HL-60 (cell line): ENCODE data around the gene AKT1.

Experiments
- GABPA ChIP-seq: IDR thresholded peaks from 2 replicates; pipeline ENCODE4 v1.6.1; 2012; ENCODE audit warnings: low read depth
- POLR2AphosphoS5 ChIP-seq: IDR thresholded peaks from 2 replicates; pipeline ENCODE4 v1.6.1; 2012; ENCODE audit warnings: low read depth
- SPI1 ChIP-seq: IDR thresholded peaks from 2 replicates; pipeline ENCODE4 v1.6.1; 2012; ENCODE audit warnings: low read depth, mild to moderate bottlenecking, borderline replicate concordance
- TF ChIP-seq, protein P1 (sequence below): IDR thresholded peaks from one replicate; pipeline ENCODE4 v1.5.1; 2011; ENCODE audit warnings: low read length, control low read depth, inconsistent platforms; ENCODE audit not compliant: insufficient read depth
- TF ChIP-seq, protein P2 (sequence below): IDR thresholded peaks from 2 replicates; pipeline ENCODE4 v1.6.1; 2012; ENCODE audit warnings: low read depth; ENCODE audit not compliant: insufficient replicate concordance

GRCh38 chr14:104756477-104757237 is 38.9 kb downstream of the AKT1 start:
- TF ChIP-seq POLR2AphosphoS5 (peak; percentile 87), GABPA (no peak), SPI1 (peak; percentile 73)
- TF ChIP-seq, protein P1, sequence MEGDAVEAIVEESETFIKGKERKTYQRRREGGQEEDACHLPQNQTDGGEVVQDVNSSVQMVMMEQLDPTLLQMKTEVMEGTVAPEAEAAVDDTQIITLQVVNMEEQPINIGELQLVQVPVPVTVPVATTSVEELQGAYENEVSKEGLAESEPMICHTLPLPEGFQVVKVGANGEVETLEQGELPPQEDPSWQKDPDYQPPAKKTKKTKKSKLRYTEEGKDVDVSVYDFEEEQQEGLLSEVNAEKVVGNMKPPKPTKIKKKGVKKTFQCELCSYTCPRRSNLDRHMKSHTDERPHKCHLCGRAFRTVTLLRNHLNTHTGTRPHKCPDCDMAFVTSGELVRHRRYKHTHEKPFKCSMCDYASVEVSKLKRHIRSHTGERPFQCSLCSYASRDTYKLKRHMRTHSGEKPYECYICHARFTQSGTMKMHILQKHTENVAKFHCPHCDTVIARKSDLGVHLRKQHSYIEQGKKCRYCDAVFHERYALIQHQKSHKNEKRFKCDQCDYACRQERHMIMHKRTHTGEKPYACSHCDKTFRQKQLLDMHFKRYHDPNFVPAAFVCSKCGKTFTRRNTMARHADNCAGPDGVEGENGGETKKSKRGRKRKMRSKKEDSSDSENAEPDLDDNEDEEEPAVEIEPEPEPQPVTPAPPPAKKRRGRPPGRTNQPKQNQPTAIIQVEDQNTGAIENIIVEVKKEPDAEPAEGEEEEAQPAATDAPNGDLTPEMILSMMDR, result no peak
- TF ChIP-seq, protein P2, sequence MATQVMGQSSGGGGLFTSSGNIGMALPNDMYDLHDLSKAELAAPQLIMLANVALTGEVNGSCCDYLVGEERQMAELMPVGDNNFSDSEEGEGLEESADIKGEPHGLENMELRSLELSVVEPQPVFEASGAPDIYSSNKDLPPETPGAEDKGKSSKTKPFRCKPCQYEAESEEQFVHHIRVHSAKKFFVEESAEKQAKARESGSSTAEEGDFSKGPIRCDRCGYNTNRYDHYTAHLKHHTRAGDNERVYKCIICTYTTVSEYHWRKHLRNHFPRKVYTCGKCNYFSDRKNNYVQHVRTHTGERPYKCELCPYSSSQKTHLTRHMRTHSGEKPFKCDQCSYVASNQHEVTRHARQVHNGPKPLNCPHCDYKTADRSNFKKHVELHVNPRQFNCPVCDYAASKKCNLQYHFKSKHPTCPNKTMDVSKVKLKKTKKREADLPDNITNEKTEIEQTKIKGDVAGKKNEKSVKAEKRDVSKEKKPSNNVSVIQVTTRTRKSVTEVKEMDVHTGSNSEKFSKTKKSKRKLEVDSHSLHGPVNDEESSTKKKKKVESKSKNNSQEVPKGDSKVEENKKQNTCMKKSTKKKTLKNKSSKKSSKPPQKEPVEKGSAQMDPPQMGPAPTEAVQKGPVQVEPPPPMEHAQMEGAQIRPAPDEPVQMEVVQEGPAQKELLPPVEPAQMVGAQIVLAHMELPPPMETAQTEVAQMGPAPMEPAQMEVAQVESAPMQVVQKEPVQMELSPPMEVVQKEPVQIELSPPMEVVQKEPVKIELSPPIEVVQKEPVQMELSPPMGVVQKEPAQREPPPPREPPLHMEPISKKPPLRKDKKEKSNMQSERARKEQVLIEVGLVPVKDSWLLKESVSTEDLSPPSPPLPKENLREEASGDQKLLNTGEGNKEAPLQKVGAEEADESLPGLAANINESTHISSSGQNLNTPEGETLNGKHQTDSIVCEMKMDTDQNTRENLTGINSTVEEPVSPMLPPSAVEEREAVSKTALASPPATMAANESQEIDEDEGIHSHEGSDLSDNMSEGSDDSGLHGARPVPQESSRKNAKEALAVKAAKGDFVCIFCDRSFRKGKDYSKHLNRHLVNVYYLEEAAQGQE, result no peak
